ENCODE results near the gene IFI44. TPM values are rescaled to one million over a fixed set of nuclear protein-coding genes. Genes with fewer than 3 reads are reported as not detected.

IFI44 gene, protein sequence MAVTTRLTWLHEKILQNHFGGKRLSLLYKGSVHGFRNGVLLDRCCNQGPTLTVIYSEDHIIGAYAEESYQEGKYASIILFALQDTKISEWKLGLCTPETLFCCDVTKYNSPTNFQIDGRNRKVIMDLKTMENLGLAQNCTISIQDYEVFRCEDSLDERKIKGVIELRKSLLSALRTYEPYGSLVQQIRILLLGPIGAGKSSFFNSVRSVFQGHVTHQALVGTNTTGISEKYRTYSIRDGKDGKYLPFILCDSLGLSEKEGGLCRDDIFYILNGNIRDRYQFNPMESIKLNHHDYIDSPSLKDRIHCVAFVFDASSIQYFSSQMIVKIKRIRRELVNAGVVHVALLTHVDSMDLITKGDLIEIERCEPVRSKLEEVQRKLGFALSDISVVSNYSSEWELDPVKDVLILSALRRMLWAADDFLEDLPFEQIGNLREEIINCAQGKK
- total RNA-seq (2014; rRNA removed; shearing (Covaris generic)) (not detected in 2 replicates), total RNA-seq (2022) (not detected in 2 replicates), Bru-seq, nascent RNA (not detected), BruChase-seq, experiment 1, labeled RNA remaining after a 6-hour chase (not detected), BruChase-seq, experiment 2, labeled RNA remaining after a 2-hour chase (not detected)
- long read RNA-seq: 0 reads

DNA sequence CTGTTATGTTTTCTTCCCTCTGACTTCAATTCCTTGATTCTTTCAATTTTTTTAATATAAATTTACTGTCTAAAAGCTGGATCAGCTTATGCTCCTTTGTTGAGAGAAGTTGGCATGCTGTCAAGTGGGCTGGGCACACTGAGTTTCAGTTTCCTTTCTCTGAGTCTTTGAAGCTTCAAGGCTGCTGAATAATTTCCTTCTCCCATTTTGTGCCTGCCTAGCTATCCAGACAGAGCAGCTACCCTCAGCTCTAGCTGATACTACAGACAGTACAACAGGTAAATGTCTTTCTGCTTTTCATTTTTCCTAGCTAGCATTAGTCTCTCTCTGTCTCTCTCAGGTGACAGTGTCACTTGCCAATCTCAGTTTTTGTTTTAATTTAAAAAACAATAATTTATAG, at the start of gene IFI44:
Gene IFI44 (plus strand): TSS at position 204 of the 400 bp plus-strand sequence. CDS start 365 bp downstream, outside the sequence.
- TF ChIP-seq CTCF (conservative IDR thresholded peaks at IDR 0.05; ENCODE audit: low read length): no peak
- no peak for TF ChIP-seq EZH2phosphoT487 (IDR thresholded peaks at IDR 0.05; ENCODE audit: borderline replicate concordance, low read depth, low read length)
- POLR2A ChIA-PET: no interaction called here

DNA sequence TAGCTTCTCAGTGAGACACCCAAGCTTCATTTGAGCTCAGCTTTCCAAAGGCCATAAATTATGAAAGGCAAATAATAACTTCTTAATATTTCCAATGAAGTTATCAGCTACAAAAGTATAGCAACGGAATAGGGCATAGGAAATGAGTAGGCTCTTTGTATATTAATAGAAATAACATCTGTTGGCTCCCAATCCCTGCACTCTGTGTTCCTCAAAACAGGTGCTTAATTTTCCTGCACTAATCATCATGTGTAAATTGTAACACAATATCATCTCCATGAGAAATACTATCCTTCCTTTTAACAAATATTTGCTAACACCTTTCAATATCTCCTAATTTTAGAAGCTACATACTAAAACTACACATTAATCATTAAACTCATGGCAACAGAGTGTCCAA, 48.6 kb upstream of the IFI44 start:
- intact Hi-C loops (cut with micrococcal nuclease; ENCODE audit: unreplicated experiment): no loop called here
- H3K36me3 ChIP-seq (ENCODE audit: insufficient read depth, low read length): no peaks in the 10 kb centered on the region
- no peak for DNase-seq (ENCODE audit: low spot score)
- BruUV-seq (replicated peaks): no TSS peak
- H3K9me2 ChIP-seq (ENCODE audit: insufficient read depth, low read length): no peaks in the 10 kb centered on the region
- no peak overlapping the region for H2AFZ ChIP-seq (ENCODE audit: low read length)
- ChIA-PET POLR2A (interaction anchor here (0.8 kb wide), 1 partner anchor 9 kb away, joined by 3 read pairs; no protein-coding TSS in a partner anchor), CTCF (ENCODE audit: unreplicated experiment) (no interaction called here)
- no peak overlapping the region for H3K4me2 ChIP-seq (ENCODE audit: low read length)
- no peak overlapping the region for H3K27ac ChIP-seq (ENCODE audit: low read depth, low read length, poor library complexity, severe bottlenecking)
- no peak overlapping the region for H3K4me3 ChIP-seq (ENCODE audit: low read depth, low read length, poor library complexity, severe bottlenecking)
- H3K9me3 ChIP-seq (ENCODE audit: low read length): no peaks in the 10 kb centered on the region
- H3K4me1 ChIP-seq (ENCODE audit: insufficient read depth, low read length, poor library complexity, severe bottlenecking): no peaks in the 10 kb centered on the region
- H4K20me1 ChIP-seq (ENCODE audit: insufficient read depth, low read length): no peaks in the 10 kb centered on the region
- H3K79me2 ChIP-seq (ENCODE audit: insufficient read depth, low read depth, low read length): no peaks in the 10 kb centered on the region
- TF ChIP-seq CTCF (conservative IDR thresholded peaks at IDR 0.05; ENCODE audit: low read length): no peak
- TF ChIP-seq EZH2phosphoT487 (IDR thresholded peaks at IDR 0.05; ENCODE audit: borderline replicate concordance, low read depth, low read length): no peak

More for the DNA sequence above, at the start of gene IFI44:
- no peak within 1 kb of the TSS for H3K4me2 ChIP-seq (ENCODE audit: low read length)
- H3K36me3 ChIP-seq (ENCODE audit: insufficient read depth, low read length): no peaks in the 10 kb centered on the region
- H3K4me1 ChIP-seq (ENCODE audit: insufficient read depth, low read length, poor library complexity, severe bottlenecking): no peaks in the 10 kb centered on the region
- intact Hi-C loops (cut with micrococcal nuclease; ENCODE audit: unreplicated experiment): no loop called here
- BruUV-seq (replicated peaks): no TSS peak
- H4K20me1 ChIP-seq (ENCODE audit: insufficient read depth, low read length): no peaks in the 10 kb centered on the region
- CTCF ChIA-PET (ENCODE audit: unreplicated experiment): no interaction called here
- H2AFZ ChIP-seq (ENCODE audit: low read length): no peak within 1 kb of the TSS
- H3K4me3 ChIP-seq (ENCODE audit: low read depth, low read length, poor library complexity, severe bottlenecking): no peak within 1 kb of the TSS
- no peak for DNase-seq (ENCODE audit: low spot score)
- H3K27ac ChIP-seq (ENCODE audit: low read depth, low read length, poor library complexity, severe bottlenecking): no peak within 1 kb of the TSS
- no peaks in the 10 kb centered on the region for H3K9me2 ChIP-seq (ENCODE audit: insufficient read depth, low read length)
- no peaks in the 10 kb centered on the region for H3K9me3 ChIP-seq (ENCODE audit: low read length)
- no peaks in the 10 kb centered on the region for H3K79me2 ChIP-seq (ENCODE audit: insufficient read depth, low read depth, low read length)

GRCh38 chr1:78603206-78603605, 46.4 kb upstream of the IFI44 start:
- intact Hi-C loops (cut with micrococcal nuclease; ENCODE audit: unreplicated experiment): no loop called here
- no peak for TF ChIP-seq CTCF (conservative IDR thresholded peaks at IDR 0.05; ENCODE audit: low read length)
- TF ChIP-seq EZH2phosphoT487 (IDR thresholded peaks at IDR 0.05; ENCODE audit: borderline replicate concordance, low read depth, low read length): no peak
- Histone ChIP-seq H3K4me3 (ENCODE audit: low read depth, low read length, poor library complexity, severe bottlenecking) (no peak overlapping the region), H4K20me1 (ENCODE audit: insufficient read depth, low read length) (no peaks in the 10 kb centered on the region), H3K4me1 (ENCODE audit: insufficient read depth, low read length, poor library complexity, severe bottlenecking) (no peaks in the 10 kb centered on the region), H3K9me3 (ENCODE audit: low read length) (no peaks in the 10 kb centered on the region), H3K79me2 (ENCODE audit: insufficient read depth, low read depth, low read length) (no peaks in the 10 kb centered on the region), H3K9me2 (ENCODE audit: insufficient read depth, low read length) (no peaks in the 10 kb centered on the region), H3K4me2 (ENCODE audit: low read length) (no peak overlapping the region), H3K27ac (ENCODE audit: low read depth, low read length, poor library complexity, severe bottlenecking) (no peak overlapping the region), H2AFZ (ENCODE audit: low read length) (no peak overlapping the region), H3K36me3 (ENCODE audit: insufficient read depth, low read length) (no peaks in the 10 kb centered on the region)
- BruUV-seq (replicated peaks): no TSS peak
- DNase-seq (ENCODE audit: low spot score): no peak
- POLR2A ChIA-PET: interaction anchor here (0.7 kb wide), 1 partner anchor 1915 kb away, joined by 3 read pairs; no protein-coding TSS in a partner anchor
- CTCF ChIA-PET (ENCODE audit: unreplicated experiment): no interaction called here

All from OCI-LY7 (cell line).